Heart left ventricle (tissue), 16 donors: ENCODE results near the gene ID3. TPM values are rescaled to one million over a fixed set of nuclear protein-coding genes. Genes with fewer than 3 reads are reported as not detected.
A peak's percentile ranks its signal among the peaks of the same experiment; 100 is the strongest.

Experiments used
- ATAC-seq, 4 donors: fragments of 200-7000 bp; cut with Tn5 transposase; one replicate each; pipeline ENCODE4 v1.9.1; 2020 to 2022; ENCODE audit warnings: moderate library complexity in 4 of 4, mild to moderate bottlenecking in 3 of 4, moderate number of reproducible peaks in 1 of 4
- DNase-seq, 5 donors: peaks; one replicate each; pipeline ENCODE4 v3.0.0-alpha.2; 2020
- H3K27ac ChIP-seq, 12 donors: fragments of 200-600 bp; sonication (generic) in 4 of 12; one replicate each; pipeline versions ENCODE4 v1.5.0 to v1.8.0; 2016 to 2022; ENCODE audit warnings: mild to moderate bottlenecking in 2 of 12
- H3K27me3 ChIP-seq, 9 donors: fragments of 200-600 bp; sonication (generic) in 2 of 9; one replicate each; pipeline versions ENCODE4 v1.5.1 to v1.8.0; 2016 to 2022; ENCODE audit warnings: mild to moderate bottlenecking in 3 of 9
- H3K36me3 ChIP-seq, 9 donors: fragments of 200-600 bp; sonication (generic) in 2 of 9; one replicate each; pipeline versions ENCODE4 v1.5.0 to v1.8.0; 2018 to 2022; ENCODE audit warnings: mild to moderate bottlenecking in 2 of 9
- H3K4me1 ChIP-seq, 12 donors: fragments of 200-600 bp; sonication (generic) in 4 of 12; one replicate each; pipeline versions ENCODE4 v1.5.0 to v1.8.0; 2016 to 2022; ENCODE audit warnings: mild to moderate bottlenecking in 3 of 12
- H3K4me3 ChIP-seq, 12 donors: fragments of 200-600 bp; sonication (generic) in 4 of 12; one replicate each; pipeline versions ENCODE4 v1.5.0 to v1.8.0; 2017 to 2022; ENCODE audit warnings: mild to moderate bottlenecking in 9 of 12, moderate library complexity in 4 of 12
- H3K9me3 ChIP-seq, 12 donors: fragments of 200-600 bp; sonication (generic) in 4 of 12; one replicate each; pipeline versions ENCODE4 v1.5.0 to v1.8.0; 2016 to 2022; ENCODE audit warnings: mild to moderate bottlenecking in 1 of 12
- POLR2A ChIP-seq, 2 donors: fragments of 450-650 bp; IDR thresholded peaks; one replicate each; pipeline ENCODE4 v1.6.1; 2017; ENCODE audit warnings: antibody characterized with exemption in 2 of 2, mild to moderate bottlenecking in 2 of 2, moderate library complexity in 2 of 2
- WGBS, 4 donors: extraction: QIAGEN DNeasy Blood & Tissue Kit in 2 of 4; methylation state at CpG; one replicate each; pipeline versions ENCODE4 v1.1.5 to v1.1.7; 2013 to 2018; 5-methylcytosine and 5-hydroxymethylcytosine counted together
- intact Hi-C, 10 donors: fragments of 100-400 bp; cut with DNase I; formaldehyde crosslinking; loops; one replicate each; pipeline versions ENCODE4 v1.11.1 to v1.14.2; 2022
- polyA plus RNA-seq, 2 donors: library from polyadenylated mRNA; stranded (reverse); fragments of 200-250 nt; gene quantifications; one replicate each; pipeline ENCODE4 v1.2.3, GENCODE V29; 2013
- total RNA-seq, 9 donors: library from RNA; depleted of rRNA in 2 of 9; stranded (reverse); fragments of >200 nt in 2 of 9; fragmentation: NEBNext Ultra II Directional in 3 of 9; extraction: Animal tissue kit (Norgen Biotek cat#: 25700) in 3 of 9; gene quantifications; one replicate each; pipeline versions ENCODE4 v1.1.0 to v1.2.4, GENCODE V29; 2016 to 2023
- TF ChIP-seq, protein P1 (sequence below), 12 donors: fragments of 200-600 bp; sonication (generic) in 4 of 12; IDR thresholded peaks; one replicate each; pipeline versions ENCODE4 v1.5.0 to v1.8.0; 2018 to 2022; ENCODE audit warnings: antibody characterized with exemption in 12 of 12, mild to moderate bottlenecking in 5 of 12
- donor health status: ischemic (EF 13 %, LVEDD 7.1; RV severe dilation, severe dysfunction).
- donor health status: healthy with polysubstance abuse.
- donor health status: DM: no; HTN: yes; CAD: no.
- donor health status: DM: no; HTN: no; CAD: no.
- donor health status: ischemic (EF 25% LVEDD 6.9; RV normal size, moderate dysfunction).
- donor health status: ischemic (EF 25% LVEDD 5.7; RV mildly dilated, moderate dysfunction).
- donor health status: healthy.
- donor health status: DM: yes; HTN: yes; CAD: no.
- donor health status: ischemic (EF 35%, LVEDD 5.7; RV mildly dilated, moderate dysfunction).
- donor health status: nonischemic (EF 11% LVEDD 7.7; RV severe dilation, severe dysfunction).
- donor health status: DM: yes; HTN: yes; CAD: no.
- donor health status: PGD.
- donor health status: ischemic (EF 29% LVEDD 5.4; RV normal size, mild dysfunction).
- donor health status: nonischemic (EF 23%, LVEDD 6.1; RV moderate dilation, normal function).

ID3 gene
- total and polyA plus RNA-seq, 11 donors: 55.3 to 185 (median 91.0) TPM

GRCh38 chr1:23601135-23601967, 42.0 kb upstream of the ID3 start:
- H3K4me3 ChIP-seq: no peak overlapping the region
- H3K27me3 ChIP-seq: no peaks in the 10 kb centered on the region
- H3K9me3 ChIP-seq: no peaks in the 10 kb centered on the region
- intact Hi-C loops: no loop called here
- H3K36me3 ChIP-seq: no peaks in the 10 kb centered on the region
- WGBS, 4 donors: 89 to 95% (median 94%) methylated on average over 11 of the region's 11 CpGs
- H3K27ac ChIP-seq: no peak overlapping the region
- peaks cover 0 to 20% (median 14%) of the 10 kb centered on the region in 12 donors for H3K4me1 ChIP-seq
- ATAC-seq: no peak
- TF ChIP-seq, protein P1, sequence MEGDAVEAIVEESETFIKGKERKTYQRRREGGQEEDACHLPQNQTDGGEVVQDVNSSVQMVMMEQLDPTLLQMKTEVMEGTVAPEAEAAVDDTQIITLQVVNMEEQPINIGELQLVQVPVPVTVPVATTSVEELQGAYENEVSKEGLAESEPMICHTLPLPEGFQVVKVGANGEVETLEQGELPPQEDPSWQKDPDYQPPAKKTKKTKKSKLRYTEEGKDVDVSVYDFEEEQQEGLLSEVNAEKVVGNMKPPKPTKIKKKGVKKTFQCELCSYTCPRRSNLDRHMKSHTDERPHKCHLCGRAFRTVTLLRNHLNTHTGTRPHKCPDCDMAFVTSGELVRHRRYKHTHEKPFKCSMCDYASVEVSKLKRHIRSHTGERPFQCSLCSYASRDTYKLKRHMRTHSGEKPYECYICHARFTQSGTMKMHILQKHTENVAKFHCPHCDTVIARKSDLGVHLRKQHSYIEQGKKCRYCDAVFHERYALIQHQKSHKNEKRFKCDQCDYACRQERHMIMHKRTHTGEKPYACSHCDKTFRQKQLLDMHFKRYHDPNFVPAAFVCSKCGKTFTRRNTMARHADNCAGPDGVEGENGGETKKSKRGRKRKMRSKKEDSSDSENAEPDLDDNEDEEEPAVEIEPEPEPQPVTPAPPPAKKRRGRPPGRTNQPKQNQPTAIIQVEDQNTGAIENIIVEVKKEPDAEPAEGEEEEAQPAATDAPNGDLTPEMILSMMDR (IDR thresholded peaks at IDR 0.05): no peak
- TF ChIP-seq POLR2A (IDR thresholded peaks at IDR 0.05): no peak
- DNase-seq: peak in 1 of 5 donors; percentile 3

GRCh38 chr1:23600283-23600682, 41.0 kb upstream of the ID3 start:
- no peak overlapping the region for H3K27ac ChIP-seq
- H3K4me3 ChIP-seq: no peak overlapping the region
- ATAC-seq: no peak
- intact Hi-C loops: no loop called here
- TF ChIP-seq, protein P1 (IDR thresholded peaks at IDR 0.05): no peak
- TF ChIP-seq POLR2A (IDR thresholded peaks at IDR 0.05): no peak
- peak in 1 of 5 donors; percentile 33 for DNase-seq
- 74 to 87% (median 81%) methylated on average over 6 of the region's 6 CpGs for WGBS, 4 donors
- no peaks in the 10 kb centered on the region for H3K36me3 ChIP-seq
- H3K4me1 ChIP-seq: peaks cover 0 to 20% (median 14%) of the 10 kb centered on the region in 12 donors
- no peaks in the 10 kb centered on the region for H3K27me3 ChIP-seq
- no peaks in the 10 kb centered on the region for H3K9me3 ChIP-seq

GRCh38 chr1:23599125-23599524, 39.8 kb upstream of the ID3 start:
- Histone ChIP-seq H3K27ac (no peak overlapping the region), H3K36me3 (no peaks in the 10 kb centered on the region), H3K9me3 (no peaks in the 10 kb centered on the region), H3K4me3 (no peak overlapping the region), H3K4me1 (peaks cover 0 to 21% (median 14%) of the 10 kb centered on the region in 12 donors), H3K27me3 (no peaks in the 10 kb centered on the region)
- 89 to 92% (median 91%) methylated on average over 1 of the region's 1 CpG for WGBS, 4 donors
- ATAC-seq: no peak
- TF ChIP-seq POLR2A (IDR thresholded peaks at IDR 0.05): no peak
- TF ChIP-seq, protein P1 (IDR thresholded peaks at IDR 0.05): no peak
- DNase-seq: peak in 1 of 5 donors; percentile 8
- intact Hi-C loops: no loop called here

DNA sequence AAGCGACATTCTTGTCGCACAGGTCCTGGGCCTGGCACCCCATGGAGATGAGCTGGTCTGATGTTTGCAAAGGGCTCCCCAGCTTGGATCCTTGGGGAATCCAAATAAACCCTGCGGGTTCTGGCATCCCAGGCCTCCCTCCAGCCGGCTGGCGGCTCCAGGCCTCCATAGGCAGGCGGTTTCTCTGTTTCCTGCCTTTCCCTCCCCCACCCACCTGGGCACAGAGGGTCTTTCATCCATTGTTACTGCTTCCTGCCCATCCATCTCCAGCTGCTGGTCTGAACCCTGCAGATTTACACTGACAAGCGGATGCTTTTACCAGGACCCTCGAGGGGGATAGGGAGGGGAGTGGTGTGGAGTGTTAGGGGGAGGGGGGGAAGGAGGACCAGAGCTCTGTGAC, 39.1 kb upstream of the ID3 start:
- Histone ChIP-seq H3K4me1 (peaks cover 0 to 28% (median 14%) of the 10 kb centered on the region in 12 donors), H3K9me3 (no peaks in the 10 kb centered on the region), H3K4me3 (no peak overlapping the region), H3K36me3 (no peaks in the 10 kb centered on the region), H3K27ac (peak overlapping the region in 2 of 12 donors; percentile 12 to 23), H3K27me3 (no peaks in the 10 kb centered on the region)
- 72 to 80% (median 75%) methylated on average over 8 of the region's 8 CpGs for WGBS, 4 donors
- no peak for TF ChIP-seq POLR2A (IDR thresholded peaks at IDR 0.05)
- TF ChIP-seq, protein P1 (IDR thresholded peaks at IDR 0.05): no peak
- ATAC-seq: no peak
- intact Hi-C loops: no loop called here
- peak in 1 of 5 donors; percentile 12 for DNase-seq
